Vagina (tissue), 2 donors: Measurements from ENCODE around the gene TTLL11. TPM values are rescaled to one million over a fixed set of nuclear protein-coding genes. Genes with fewer than 3 reads are reported as not detected.

Experiments used
- DNase-seq, 2 donors: peaks; one replicate each; pipeline ENCODE4 v3.0.0-alpha.2; 2017; ENCODE audit errors: extremely low spot score in 2 of 2
- H3K27ac ChIP-seq: fragments of 200-600 bp; sonication (generic); one replicate; pipeline ENCODE4 v1.5.1; 2019
- H3K27me3 ChIP-seq: fragments of 200-600 bp; sonication (generic); one replicate; pipeline ENCODE4 v1.5.1; 2019
- H3K36me3 ChIP-seq, 2 donors: fragments of 200-600 bp; sonication (generic); one replicate each; pipeline ENCODE4 v1.5.1; 2017 to 2019
- H3K4me1 ChIP-seq: fragments of 200-600 bp; sonication (generic); one replicate; pipeline ENCODE4 v1.5.1; 2019
- H3K4me3 ChIP-seq, 2 donors: fragments of 200-600 bp; sonication (generic); 1 replicate in 1 of 2; 2 replicates in 1 of 2; pipeline ENCODE4 v1.5.1; 2016 to 2019
- H3K9me3 ChIP-seq: fragments of 200-600 bp; sonication (generic); one replicate; pipeline ENCODE4 v1.5.1; 2019
- CTCF ChIP-seq, 3 experiments: fragments of 450-650 bp in 2 of 3; fragments of 200-600 bp in 1 of 3; sonication (generic) in 1 of 3; IDR thresholded peaks; one replicate each; pipeline ENCODE4 v1.5.1; 2017 to 2019; ENCODE audit warnings: antibody characterized with exemption in 3 of 3, mild to moderate bottlenecking in 2 of 3, moderate library complexity in 2 of 3
- POLR2A ChIP-seq, 2 donors: fragments of 450-650 bp; IDR thresholded peaks; one replicate each; pipeline ENCODE4 v1.6.1; 2017; ENCODE audit warnings: antibody characterized with exemption in 2 of 2, mild to moderate bottlenecking in 2 of 2, moderate library complexity in 2 of 2
- POLR2AphosphoS5 ChIP-seq, 2 donors: sonication (generic); formaldehyde crosslinking; IDR thresholded peaks; one replicate each; pipeline ENCODE4 v1.9.0; 2017; ENCODE audit warnings: antibody characterized with exemption in 2 of 2, mild to moderate bottlenecking in 2 of 2, low read depth in 1 of 2; ENCODE audit not compliant: insufficient read depth in 1 of 2
- intact Hi-C: fragments of 100-400 bp; cut with DNase I; formaldehyde crosslinking; loops from one replicate; pipeline ENCODE4 v1.15.1; 2023
- total RNA-seq: library from RNA; depleted of rRNA; stranded (reverse); fragments of >200 nt; gene quantifications from one replicate; pipeline ENCODE4 v1.2.3, GENCODE V29; 2016

The TTLL11 gene
- total RNA-seq, 1 donor from 2014 or later = 11.0 TPM

DNA sequence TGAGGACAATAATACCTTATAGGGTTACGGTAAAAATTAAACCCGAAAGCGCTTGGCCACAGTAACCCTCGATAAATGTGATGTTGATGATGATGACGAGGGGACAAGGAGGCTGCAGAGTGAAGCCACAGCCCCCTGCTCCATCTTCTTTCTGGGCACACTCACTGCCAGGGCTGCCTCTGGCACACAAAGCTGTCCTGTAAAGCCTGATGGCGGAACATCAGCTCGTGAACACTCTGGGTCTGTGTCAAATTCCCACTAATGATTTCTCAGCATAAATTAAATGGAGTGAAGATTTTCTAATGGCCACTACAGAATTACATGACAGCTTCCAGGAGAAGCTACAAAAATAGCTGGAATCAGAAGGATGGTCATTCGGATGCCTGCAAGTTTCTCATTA is 142.2 kb downstream of the TTLL11 start:
- Histone ChIP-seq H3K4me1 (no peaks in the 10 kb centered on the region), H3K36me3 (no peaks in the 10 kb centered on the region), H3K27ac (no peak overlapping the region), H3K27me3 (no peaks in the 10 kb centered on the region), H3K9me3 (no peaks in the 10 kb centered on the region), H3K4me3 (no peak overlapping the region)
- TF ChIP-seq POLR2A (IDR thresholded peaks at IDR 0.05) = no peak
- TF ChIP-seq POLR2AphosphoS5 (IDR thresholded peaks at IDR 0.05; ENCODE audit: insufficient read depth in 1 of 2, low read depth in 1 of 2) = no peak
- DNase-seq = no peak
- intact Hi-C loops = no loop called here

- no peaks in the 10 kb centered on the region for H3K27me3 ChIP-seq
- no peaks in the 10 kb centered on the region for H3K36me3 ChIP-seq
- TF ChIP-seq CTCF (IDR thresholded peaks at IDR 0.05) (no peak), POLR2A (IDR thresholded peaks at IDR 0.05) (no peak), POLR2AphosphoS5 (IDR thresholded peaks at IDR 0.05; ENCODE audit: insufficient read depth in 1 of 2, low read depth in 1 of 2) (no peak)
- no peaks in the 10 kb centered on the region for H3K9me3 ChIP-seq
- no peak for DNase-seq
- intact Hi-C loops = no loop called here
- no peak overlapping the region for H3K27ac ChIP-seq
- H3K4me3 ChIP-seq = no peak overlapping the region
- no peaks in the 10 kb centered on the region for H3K4me1 ChIP-seq
These were observed 142.7 kb downstream of the TTLL11 start for GRCh38 chr9:121950441-121950840.

- Histone ChIP-seq H3K4me1 (no peaks in the 10 kb centered on the region), H3K4me3 (no peak overlapping the region), H3K9me3 (no peaks in the 10 kb centered on the region), H3K27ac (no peak overlapping the region), H3K36me3 (no peaks in the 10 kb centered on the region), H3K27me3 (no peaks in the 10 kb centered on the region)
- TF ChIP-seq POLR2A (IDR thresholded peaks at IDR 0.05) (no peak), POLR2AphosphoS5 (IDR thresholded peaks at IDR 0.05; ENCODE audit: insufficient read depth in 1 of 2, low read depth in 1 of 2) (no peak), CTCF (IDR thresholded peaks at IDR 0.05) (no peak)
- DNase-seq = no peak
- intact Hi-C loops = no loop called here
These were observed 143.3 kb downstream of the TTLL11 start for GRCh38 chr9:121949766-121950165.

DNA sequence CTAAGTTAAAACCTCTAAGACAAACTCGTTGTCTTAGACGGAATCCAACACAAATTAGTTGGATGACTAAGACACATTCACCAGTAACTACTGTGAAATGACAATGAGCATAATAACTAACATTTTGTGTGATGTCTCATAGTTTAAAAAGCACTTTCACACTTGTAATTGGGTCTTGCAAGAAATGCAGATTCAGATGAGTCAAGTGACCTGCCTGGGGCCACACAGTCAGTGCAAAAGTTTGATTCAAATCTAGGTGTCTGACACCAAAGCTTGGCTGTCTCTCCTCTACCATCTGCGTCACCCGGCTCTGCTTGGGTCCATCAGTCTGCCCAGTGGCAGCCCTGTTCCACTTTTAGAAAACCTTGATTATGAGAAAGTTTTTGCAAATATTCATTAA is 143.7 kb downstream of the TTLL11 start:
- intact Hi-C loops = no loop called here
- no peaks in the 10 kb centered on the region for H3K4me1 ChIP-seq
- H3K27ac ChIP-seq = no peak overlapping the region
- DNase-seq = no peak
- TF ChIP-seq CTCF (IDR thresholded peaks at IDR 0.05) (no peak), POLR2A (IDR thresholded peaks at IDR 0.05) (no peak), POLR2AphosphoS5 (IDR thresholded peaks at IDR 0.05; ENCODE audit: insufficient read depth in 1 of 2, low read depth in 1 of 2) (no peak)
- no peak overlapping the region for H3K4me3 ChIP-seq
- H3K36me3 ChIP-seq = no peaks in the 10 kb centered on the region
- H3K9me3 ChIP-seq = no peaks in the 10 kb centered on the region
- H3K27me3 ChIP-seq = no peaks in the 10 kb centered on the region

DNA sequence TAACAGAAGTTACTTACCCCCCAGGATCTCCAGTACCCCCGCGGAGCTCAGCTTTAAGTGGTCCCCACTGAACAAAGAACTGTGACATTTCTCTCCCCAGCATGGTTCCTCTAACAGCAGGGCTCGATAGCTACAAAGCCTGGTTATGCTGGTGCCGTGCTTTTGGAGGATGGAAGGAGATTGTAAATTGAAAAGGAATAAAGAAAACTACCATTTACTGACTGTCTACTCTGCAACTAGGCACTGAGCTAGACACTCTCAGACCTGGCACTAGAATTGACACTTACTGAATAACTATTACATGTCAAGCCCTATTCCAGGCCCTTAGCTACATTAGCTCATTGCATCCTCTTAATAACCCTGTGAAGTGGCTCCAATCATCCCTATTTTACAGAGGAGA is 145.3 kb downstream of the TTLL11 start:
- intact Hi-C loops = no loop called here
- no peak for TF ChIP-seq CTCF (IDR thresholded peaks at IDR 0.05)
- H3K27me3 ChIP-seq = no peaks in the 10 kb centered on the region
- no peaks in the 10 kb centered on the region for H3K4me1 ChIP-seq
- no peak overlapping the region for H3K4me3 ChIP-seq
- H3K27ac ChIP-seq = no peak overlapping the region
- no peaks in the 10 kb centered on the region for H3K9me3 ChIP-seq
- DNase-seq = no peak
- no peaks in the 10 kb centered on the region for H3K36me3 ChIP-seq

DNA sequence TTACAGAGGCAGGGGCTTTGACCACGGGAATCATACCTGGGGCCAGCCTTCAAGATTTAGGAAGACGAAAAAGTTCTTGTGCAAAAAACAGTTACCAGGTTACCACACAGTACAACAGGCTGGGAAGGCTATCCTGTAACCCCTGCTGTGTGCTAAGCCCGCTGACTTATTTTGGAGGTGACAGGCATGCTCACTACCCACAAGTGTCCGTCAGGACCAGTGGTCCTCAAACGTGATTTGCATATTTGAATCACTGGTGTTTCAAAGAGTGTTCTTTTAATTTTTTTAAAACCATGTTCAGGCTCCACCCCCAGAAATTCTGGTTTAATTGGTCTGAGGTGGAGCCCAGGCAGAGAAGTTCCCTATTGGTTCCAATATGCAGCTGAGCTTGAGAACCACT is 146.6 kb downstream of the TTLL11 start:
- Histone ChIP-seq H3K9me3 (no peaks in the 10 kb centered on the region), H3K4me1 (no peaks in the 10 kb centered on the region), H3K4me3 (no peak overlapping the region), H3K27me3 (no peaks in the 10 kb centered on the region), H3K27ac (no peak overlapping the region), H3K36me3 (no peaks in the 10 kb centered on the region)
- no peak for DNase-seq
- intact Hi-C loops = no loop called here
- TF ChIP-seq POLR2A (IDR thresholded peaks at IDR 0.05) = no peak
- TF ChIP-seq POLR2AphosphoS5 (IDR thresholded peaks at IDR 0.05; ENCODE audit: insufficient read depth in 1 of 2, low read depth in 1 of 2) = no peak
- no peak for TF ChIP-seq CTCF (IDR thresholded peaks at IDR 0.05)
